ENCODE measurements around the gene GRB7.

- TF ChIP-seq, protein P1, sequence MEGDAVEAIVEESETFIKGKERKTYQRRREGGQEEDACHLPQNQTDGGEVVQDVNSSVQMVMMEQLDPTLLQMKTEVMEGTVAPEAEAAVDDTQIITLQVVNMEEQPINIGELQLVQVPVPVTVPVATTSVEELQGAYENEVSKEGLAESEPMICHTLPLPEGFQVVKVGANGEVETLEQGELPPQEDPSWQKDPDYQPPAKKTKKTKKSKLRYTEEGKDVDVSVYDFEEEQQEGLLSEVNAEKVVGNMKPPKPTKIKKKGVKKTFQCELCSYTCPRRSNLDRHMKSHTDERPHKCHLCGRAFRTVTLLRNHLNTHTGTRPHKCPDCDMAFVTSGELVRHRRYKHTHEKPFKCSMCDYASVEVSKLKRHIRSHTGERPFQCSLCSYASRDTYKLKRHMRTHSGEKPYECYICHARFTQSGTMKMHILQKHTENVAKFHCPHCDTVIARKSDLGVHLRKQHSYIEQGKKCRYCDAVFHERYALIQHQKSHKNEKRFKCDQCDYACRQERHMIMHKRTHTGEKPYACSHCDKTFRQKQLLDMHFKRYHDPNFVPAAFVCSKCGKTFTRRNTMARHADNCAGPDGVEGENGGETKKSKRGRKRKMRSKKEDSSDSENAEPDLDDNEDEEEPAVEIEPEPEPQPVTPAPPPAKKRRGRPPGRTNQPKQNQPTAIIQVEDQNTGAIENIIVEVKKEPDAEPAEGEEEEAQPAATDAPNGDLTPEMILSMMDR (IDR thresholded peaks at IDR 0.05): no peak
- TF ChIP-seq POLR2A (IDR thresholded peaks at IDR 0.05): no peak
Measured at GRCh38 chr17:39769974-39770587, 32.3 kb downstream of the GRB7 start.
